ACHN (cell line): ENCODE measurements around the gene CYB5R4.

Experiments used
- DNase-seq: peaks from one replicate; pipeline ENCODE4 v3.0.0-alpha.2; 2015
- in situ Hi-C: cut with HindIII; loops from 2 replicates; pipeline ENCODE4 v1.10.0; 2017; ENCODE audit warnings: low sequenced_read_pairs, low pct_ligation_motif_present, low pct_unique_long_range_greater_than_20kb

The CYB5R4 gene

GRCh38 chr6:83860782-83861495, 1.4 kb downstream of the CYB5R4 start:
- in situ Hi-C loops = no loop called here
- no peak for DNase-seq

GRCh38 chr6:83862776-83863471, 3.4 kb downstream of the CYB5R4 start:
- in situ Hi-C loops = no loop called here
- no peak for DNase-seq

GRCh38 chr6:83867043-83867442, 7.6 kb downstream of the CYB5R4 start:
- DNase-seq = no peak

GRCh38 chr6:83867527-83868161, 8.2 kb downstream of the CYB5R4 start:
- in situ Hi-C loops = no loop called here

More at GRCh38 chr6:83867043-83867442, 7.6 kb downstream of the CYB5R4 start:
- in situ Hi-C loops = no loop called here

GRCh38 chr6:83868639-83869038, 9.2 kb downstream of the CYB5R4 start:
- in situ Hi-C loops = no loop called here
- no peak for DNase-seq

More at GRCh38 chr6:83867527-83868161, 8.2 kb downstream of the CYB5R4 start:
- DNase-seq = peak; percentile 29

- in situ Hi-C loops = no loop called here
- DNase-seq = no peak
These were observed 11.2 kb downstream of the CYB5R4 start for GRCh38 chr6:83870649-83871048.

GRCh38 chr6:83872386-83873118, 13.1 kb downstream of the CYB5R4 start:
- no peak for DNase-seq
- in situ Hi-C loops = no loop called here

GRCh38 chr6:83873869-83874268, 14.4 kb downstream of the CYB5R4 start:
- DNase-seq = no peak
- in situ Hi-C loops = no loop called here

- in situ Hi-C loops = no loop called here
- no peak for DNase-seq
These were observed 16.4 kb downstream of the CYB5R4 start for GRCh38 chr6:83875843-83876242.

- in situ Hi-C loops = no loop called here
- DNase-seq = no peak
These were observed 19.6 kb downstream of the CYB5R4 start for GRCh38 chr6:83878902-83879644.

GRCh38 chr6:83879746-83880145, 20.3 kb downstream of the CYB5R4 start:
- in situ Hi-C loops = no loop called here
- DNase-seq = no peak

- DNase-seq = no peak
- in situ Hi-C loops = no loop called here
These were observed 23.8 kb downstream of the CYB5R4 start for GRCh38 chr6:83883240-83883639.

- DNase-seq = peak; percentile 53
- in situ Hi-C loops = no loop called here
These were observed 25.0 kb downstream of the CYB5R4 start for GRCh38 chr6:83884523-83884922.

GRCh38 chr6:83885984-83886383, 26.5 kb downstream of the CYB5R4 start:
- no peak for DNase-seq
- in situ Hi-C loops = no loop called here

GRCh38 chr6:83889621-83890020, 30.1 kb downstream of the CYB5R4 start:
- in situ Hi-C loops = no loop called here
- DNase-seq = no peak

GRCh38 chr6:83890520-83890919, 31.0 kb downstream of the CYB5R4 start:
- no peak for DNase-seq
- in situ Hi-C loops = no loop called here

- no peak for DNase-seq
- in situ Hi-C loops = no loop called here
These were observed 32.1 kb downstream of the CYB5R4 start for GRCh38 chr6:83891586-83891985.

GRCh38 chr6:83893024-83893423, 33.5 kb downstream of the CYB5R4 start:
- in situ Hi-C loops = no loop called here
- no peak for DNase-seq
